H9 (cell line): ENCODE results near the gene GABRR2. TPM values are rescaled to one million over a fixed set of nuclear protein-coding genes. Genes with fewer than 3 reads are reported as not detected.
"Not testable (repeated sequence)": the region's sequence is repeated elsewhere in the genome, so short reads cannot be mapped to it uniquely, and the experiment has no call there.

ENCODE experiments used
- DNase-seq: peaks from one replicate; pipeline ENCODE4 v3.0.0-alpha.2; 2017
- H2AFZ ChIP-seq: one replicate; pipeline ENCODE4 v1.6.1; 2013; ENCODE audit warnings: mild to moderate bottlenecking, low read length, control low read depth, moderate library complexity
- H2AK5ac ChIP-seq: 2 replicates; pipeline ENCODE4 v1.6.1; 2013; ENCODE audit warnings: low read length, control low read depth, mixed read lengths; ENCODE audit not compliant: insufficient read length
- H2BK120ac ChIP-seq: one replicate; pipeline ENCODE4 v1.6.1; 2013; ENCODE audit warnings: low read depth, mild to moderate bottlenecking, low read length, control low read depth, inconsistent platforms; ENCODE audit not compliant: poor library complexity, severe bottlenecking
- H2BK12ac ChIP-seq: 2 replicates; pipeline ENCODE4 v1.6.1; 2013; ENCODE audit warnings: low read length, control low read depth, mixed read lengths, low read depth; ENCODE audit not compliant: insufficient read length
- H2BK15ac ChIP-seq: 2 replicates; pipeline ENCODE4 v1.6.1; 2013; ENCODE audit warnings: low read depth, low read length, control low read depth
- H2BK20ac ChIP-seq: one replicate; pipeline ENCODE4 v1.6.1; 2013; ENCODE audit warnings: low read depth, mild to moderate bottlenecking, low read length, control low read depth, inconsistent platforms; ENCODE audit not compliant: poor library complexity, severe bottlenecking
- H2BK5ac ChIP-seq: 2 replicates; pipeline ENCODE4 v1.6.1; 2013; ENCODE audit warnings: low read length, control low read depth, mixed read lengths; ENCODE audit not compliant: insufficient read length
- H3K14ac ChIP-seq: 2 replicates; pipeline ENCODE4 v1.6.1; 2013; ENCODE audit warnings: low read length, control low read depth; ENCODE audit not compliant: insufficient read depth
- H3K18ac ChIP-seq: 2 replicates; pipeline ENCODE4 v1.6.1; 2013; ENCODE audit warnings: low read depth, mild to moderate bottlenecking, mixed read lengths, low read length, control low read depth; ENCODE audit not compliant: insufficient read length
- H3K23ac ChIP-seq: 2 replicates; pipeline ENCODE4 v1.6.1; 2013; ENCODE audit warnings: low read length, control low read depth, mixed read lengths, low read depth; ENCODE audit not compliant: insufficient read length
- H3K23me2 ChIP-seq: 2 replicates; pipeline ENCODE4 v1.6.1; 2013; ENCODE audit warnings: low read depth, mild to moderate bottlenecking, mixed read lengths, low read length, control low read depth; ENCODE audit not compliant: insufficient read length, poor library complexity, severe bottlenecking
- H3K27ac ChIP-seq: 2 replicates; pipeline ENCODE4 v1.5.1; 2013; ENCODE audit warnings: low read length, control low read depth, mixed read lengths, low read depth; ENCODE audit not compliant: insufficient read length
- H3K27me3 ChIP-seq: 2 replicates; pipeline ENCODE4 v1.6.1; 2013; ENCODE audit warnings: low read length, control low read depth, inconsistent platforms; ENCODE audit not compliant: insufficient read depth
- H3K4ac ChIP-seq: 2 replicates; pipeline ENCODE4 v1.6.1; 2013; ENCODE audit warnings: low read depth, mild to moderate bottlenecking, control low read depth, inconsistent platforms, low read length, moderate library complexity
- H3K4me1 ChIP-seq: 2 replicates; pipeline ENCODE4 v1.6.1; 2013; ENCODE audit warnings: low read length, control low read depth, inconsistent platforms; ENCODE audit not compliant: insufficient read depth
- H3K4me2 ChIP-seq: 2 replicates; pipeline ENCODE4 v1.6.1; 2013; ENCODE audit warnings: low read length, control low read depth, mixed read lengths; ENCODE audit not compliant: insufficient read length, insufficient read depth
- H3K56ac ChIP-seq: 2 replicates; pipeline ENCODE4 v1.6.1; 2013; ENCODE audit warnings: low read depth, mild to moderate bottlenecking, mixed read lengths, low read length, control low read depth; ENCODE audit not compliant: insufficient read length
- H3K79me1 ChIP-seq: 2 replicates; pipeline ENCODE4 v1.6.1; 2013; ENCODE audit warnings: low read depth, mild to moderate bottlenecking, moderate library complexity, low read length, control low read depth, inconsistent platforms; ENCODE audit not compliant: insufficient read depth, poor library complexity, severe bottlenecking
- H3K79me2 ChIP-seq: 2 replicates; pipeline ENCODE4 v1.6.1; 2013; ENCODE audit warnings: low read length, control low read depth, inconsistent platforms; ENCODE audit not compliant: insufficient read depth
- H3K9ac ChIP-seq: 2 replicates; pipeline ENCODE4 v1.6.1; 2013; ENCODE audit warnings: low read length, control low read depth, mixed read lengths; ENCODE audit not compliant: insufficient read length; ENCODE audit errors: extremely low read depth
- H3K9me3 ChIP-seq: one replicate; pipeline ENCODE4 v1.6.1; 2013; ENCODE audit warnings: low read depth, low read length, inconsistent platforms; ENCODE audit not compliant: control insufficient read depth
- H3T11ph ChIP-seq: one replicate; pipeline ENCODE4 v1.6.1; 2013; ENCODE audit warnings: mild to moderate bottlenecking, low read length, control low read depth, inconsistent platforms
- H4K20me1 ChIP-seq: one replicate; pipeline ENCODE4 v1.6.1; 2013; ENCODE audit not compliant: control insufficient read depth, insufficient read length, insufficient read depth
- H4K5ac ChIP-seq: 2 replicates; pipeline ENCODE4 v1.6.1; 2013; ENCODE audit warnings: low read depth, mild to moderate bottlenecking, mixed read lengths, low read length, control low read depth; ENCODE audit not compliant: insufficient read length
- H4K8ac ChIP-seq: replicated peaks from 2 replicates; pipeline ENCODE4 v1.6.1; 2013; ENCODE audit warnings: low read length, control low read depth, mixed read lengths, low read depth; ENCODE audit not compliant: insufficient read length
- H4K91ac ChIP-seq: 2 replicates; pipeline ENCODE4 v1.6.1; 2013; ENCODE audit warnings: low read depth, mild to moderate bottlenecking, moderate library complexity, mixed read lengths, low read length, control low read depth; ENCODE audit not compliant: insufficient read length
- H3K27ac Mint-ChIP-seq, 3 experiments: 2 replicates in 2 of 3; 3 replicates in 1 of 3; pipeline ENCODE4 v1.8.0; 2020 to 2021; ENCODE audit warnings: mixed read lengths in 3 of 3, mild to moderate bottlenecking in 1 of 3, moderate library complexity in 1 of 3
- H3K27me3 Mint-ChIP-seq: 2 replicates; pipeline ENCODE4 v1.8.0; 2021; ENCODE audit warnings: low read depth, mild to moderate bottlenecking, moderate library complexity, mixed read lengths
- H3K36me3 Mint-ChIP-seq, 3 experiments: 2 replicates in 2 of 3; 3 replicates in 1 of 3; pipeline ENCODE4 v1.8.0; 2020 to 2021; ENCODE audit warnings: low read depth in 3 of 3, mixed read lengths in 3 of 3; ENCODE audit not compliant: insufficient read depth in 1 of 3
- H3K4me1 Mint-ChIP-seq, 2 experiments: 2 replicates each; pipeline ENCODE4 v1.8.0; 2020; ENCODE audit warnings: mixed read lengths in 2 of 2
- H3K4me3 Mint-ChIP-seq, 2 experiments: 2 replicates in 1 of 2; 3 replicates in 1 of 2; pipeline ENCODE4 v1.8.0; 2020 to 2021; ENCODE audit warnings: mild to moderate bottlenecking in 2 of 2, mixed read lengths in 2 of 2, moderate library complexity in 1 of 2
- H3K9me3 Mint-ChIP-seq, 2 experiments: 2 replicates in 1 of 2; 3 replicates in 1 of 2; pipeline ENCODE4 v1.8.0; 2020; ENCODE audit warnings: mild to moderate bottlenecking in 2 of 2, mixed read lengths in 2 of 2, moderate library complexity in 1 of 2
- CTCF ChIP-seq: fragments of 200-600 bp; sonication (generic); conservative IDR thresholded peaks from 3 replicates; pipeline ENCODE4 v1.8.0; 2021; ENCODE audit warnings: antibody characterized with exemption, mild to moderate bottlenecking
- WGBS: extraction: QIAGEN DNeasy Blood & Tissue Kit; methylation state at CpG from one replicate; pipeline ENCODE4 v1.1.7; 2013; ENCODE audit warnings: missing lambda C conversion rate, low lambda C conversion rate, mixed read lengths; ENCODE audit not compliant: insufficient read length; ENCODE audit errors: extremely low coverage; 5-methylcytosine and 5-hydroxymethylcytosine counted together
- total RNA-seq: library from RNA; stranded (reverse); gene quantifications from 2 replicates; pipeline ENCODE4 v1.2.1, GENCODE V29; 2021

GABRR2 gene
- total RNA-seq, 1 experiment from 2014 or later: not detected

- Histone ChIP-seq H2BK15ac (no peak overlapping the region), H3T11ph (no peak overlapping the region), H3K14ac (no peak overlapping the region), H3K23ac (no peak overlapping the region), H4K8ac (no peak overlapping the region), H3K4me2 (no peak overlapping the region), H3K79me2 (no peaks in the 10 kb centered on the region), H3K27ac (no peak overlapping the region), H3K4me1 (no peaks in the 10 kb centered on the region), H4K5ac (no peak overlapping the region), H3K18ac (no peak overlapping the region), H2BK5ac (no peak overlapping the region), H3K9ac (no peak overlapping the region), H2BK120ac (no peak overlapping the region), H3K56ac (no peak overlapping the region), H2AK5ac (no peak overlapping the region), H3K4ac (no peak overlapping the region), H3K23me2 (no peaks in the 10 kb centered on the region), H2AFZ (no peak overlapping the region), H4K91ac (no peak overlapping the region), H4K20me1 (peaks cover 3% of the 10 kb centered on the region), H2BK12ac (no peak overlapping the region), H3K27me3 (no peaks in the 10 kb centered on the region), H3K9me3 (no peaks in the 10 kb centered on the region), H2BK20ac (no peak overlapping the region), H3K79me1 (no peaks in the 10 kb centered on the region)
- Mint-ChIP-seq H3K27ac (peak overlapping the region in 1 of 3 experiments; percentile 4; a peak in 1 of 7 replicates), H3K4me3 (no peak overlapping the region), H3K9me3 (no peaks in the 10 kb centered on the region; a peak in 1 of 5 replicates), H3K27me3 (peaks cover 2% of the 10 kb centered on the region), H3K4me1 (peaks cover 13 to 17% of the 10 kb centered on the region in 2 experiments), H3K36me3 (no peaks in the 10 kb centered on the region)
- no CpG with 5 or more reads among the region's 9 CpGs for WGBS
- no peak for TF ChIP-seq CTCF
- no peak for DNase-seq
Observed at GRCh38 chr6:89308525-89309395, 6.3 kb downstream of the GABRR2 start.

DNA sequence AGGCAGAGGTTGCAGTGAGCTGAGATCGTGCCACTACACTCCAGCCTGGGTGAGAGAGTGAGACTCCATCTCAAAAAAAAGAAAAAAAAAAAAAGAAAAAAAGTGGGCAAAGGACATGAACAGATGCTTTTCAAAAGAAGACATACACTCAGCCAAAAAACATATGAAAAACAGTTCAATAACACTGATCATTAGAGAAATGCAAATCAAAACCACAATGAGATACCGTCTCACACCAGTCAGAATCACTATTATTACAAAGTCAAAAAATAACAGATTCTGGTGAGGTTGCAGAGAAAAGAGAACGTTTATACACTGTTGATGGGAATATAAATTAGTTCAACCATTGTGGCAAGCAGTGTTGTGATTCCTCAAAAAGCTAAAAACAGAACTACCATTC lies 10.6 kb downstream of the GABRR2 start:
- H3K27me3 ChIP-seq, H3K9me3 ChIP-seq, H3K27ac ChIP-seq, H3K23ac ChIP-seq, H2BK20ac ChIP-seq, H3K18ac ChIP-seq, H3K4ac ChIP-seq, H3K14ac ChIP-seq, H3K4me1 Mint-ChIP-seq, H4K91ac ChIP-seq, H2BK120ac ChIP-seq, H3T11ph ChIP-seq, H3K36me3 Mint-ChIP-seq, H3K9ac ChIP-seq, H4K8ac ChIP-seq, H3K27me3 Mint-ChIP-seq, H3K27ac Mint-ChIP-seq, H3K23me2 ChIP-seq, H2BK5ac ChIP-seq, H2AK5ac ChIP-seq, H4K20me1 ChIP-seq, H3K9me3 Mint-ChIP-seq, DNase-seq, H2BK15ac ChIP-seq, H3K4me1 ChIP-seq, H3K4me2 ChIP-seq, H3K79me1 ChIP-seq, H3K56ac ChIP-seq, H4K5ac ChIP-seq, H3K79me2 ChIP-seq, H2AFZ ChIP-seq, H2BK12ac ChIP-seq, H3K4me3 Mint-ChIP-seq: not testable (repeated sequence)
- WGBS: no CpG with 5 or more reads among the region's 3 CpGs
